NCI-H524 (cell line): Measurements from ENCODE around the gene CAPZA3.
"Not testable (repeated sequence)": the region's sequence is repeated elsewhere in the genome, so short reads cannot be mapped to it uniquely, and the experiment has no call there.

Experiments
- DNase-seq, 2 experiments: peaks; one replicate each; lab custom pipeline; 2025; lab: John Stamatoyannopoulos, UW

CAPZA3 gene

GRCh38 chr12:18753481-18754123 is 15.7 kb downstream of the CAPZA3 start:
- DNase-seq = no peak

GRCh38 chr12:18754124-18754707 is 16.3 kb downstream of the CAPZA3 start:
- no peak for DNase-seq

GRCh38 chr12:18755341-18755740 is 17.4 kb downstream of the CAPZA3 start:
- DNase-seq = no peak

GRCh38 chr12:18766479-18766878 is 28.6 kb downstream of the CAPZA3 start:
- DNase-seq = not testable (repeated sequence)

GRCh38 chr12:18782827-18783226 is 44.9 kb downstream of the CAPZA3 start:
- no peak for DNase-seq

- not testable (repeated sequence) for DNase-seq
Observed at GRCh38 chr12:18785465-18785864, 47.5 kb downstream of the CAPZA3 start.
